GM18951 (cell line): Measurements from ENCODE around the gene GALNT4.

Experiments
- POLR2A ChIP-seq: IDR thresholded peaks from 4 replicates; pipeline ENCODE4 v1.6.1; 2011; ENCODE audit warnings: mild to moderate bottlenecking; ENCODE audit not compliant: insufficient read length, insufficient read depth; ENCODE audit errors: extremely low read depth
- in situ Hi-C: fragments of 300-500 bp; cut with MboI; formaldehyde crosslinking; loops from one replicate; pipeline ENCODE4 v1.12.0; 2022; ENCODE audit warnings: low sequenced_read_pairs, mixed read lengths, inconsistent platforms; ENCODE audit not compliant: unreplicated experiment

Gene GALNT4

DNA sequence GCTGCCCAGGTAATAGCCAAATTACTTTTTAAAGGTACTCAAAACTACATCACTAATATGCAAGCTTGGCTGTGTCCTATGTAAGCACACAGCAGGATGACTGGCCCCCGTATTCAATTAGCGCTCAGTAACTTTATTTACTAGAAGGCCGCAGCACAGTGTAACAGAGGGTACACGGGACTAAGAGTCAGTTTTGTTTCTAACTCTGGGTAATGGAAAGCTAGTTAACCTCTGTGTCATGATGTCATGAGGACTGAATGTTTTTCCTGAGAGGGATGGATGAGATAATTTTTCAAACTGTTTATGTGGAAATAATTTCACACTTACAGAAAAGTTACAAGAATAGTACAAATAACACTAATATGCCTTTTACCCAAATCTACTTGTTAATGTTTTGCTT lies 27.1 kb downstream of the GALNT4 start:
- TF ChIP-seq POLR2A, result no peak
- in situ Hi-C loops, result no loop called here

DNA sequence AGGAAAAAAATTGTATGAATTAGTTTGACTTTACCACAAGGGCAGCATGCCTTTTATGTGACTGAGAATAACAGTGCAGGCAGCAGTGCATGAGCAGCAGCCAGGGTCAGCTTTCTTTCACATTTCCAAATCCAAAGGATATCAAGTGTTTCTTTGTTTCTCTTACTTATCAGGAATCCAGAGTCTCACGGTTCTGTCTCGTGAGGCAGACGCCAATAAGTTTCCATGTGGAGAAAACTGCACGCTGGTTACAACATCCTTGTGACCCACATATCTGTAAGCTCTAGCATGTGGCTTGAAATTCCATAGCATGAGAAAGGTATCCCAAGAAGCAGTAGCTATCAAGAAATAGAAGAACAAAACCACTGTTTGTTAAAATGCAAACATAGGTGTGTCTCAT lies 27.6 kb downstream of the GALNT4 start:
- in situ Hi-C loops, result no loop called here
- no peak for TF ChIP-seq POLR2A

DNA sequence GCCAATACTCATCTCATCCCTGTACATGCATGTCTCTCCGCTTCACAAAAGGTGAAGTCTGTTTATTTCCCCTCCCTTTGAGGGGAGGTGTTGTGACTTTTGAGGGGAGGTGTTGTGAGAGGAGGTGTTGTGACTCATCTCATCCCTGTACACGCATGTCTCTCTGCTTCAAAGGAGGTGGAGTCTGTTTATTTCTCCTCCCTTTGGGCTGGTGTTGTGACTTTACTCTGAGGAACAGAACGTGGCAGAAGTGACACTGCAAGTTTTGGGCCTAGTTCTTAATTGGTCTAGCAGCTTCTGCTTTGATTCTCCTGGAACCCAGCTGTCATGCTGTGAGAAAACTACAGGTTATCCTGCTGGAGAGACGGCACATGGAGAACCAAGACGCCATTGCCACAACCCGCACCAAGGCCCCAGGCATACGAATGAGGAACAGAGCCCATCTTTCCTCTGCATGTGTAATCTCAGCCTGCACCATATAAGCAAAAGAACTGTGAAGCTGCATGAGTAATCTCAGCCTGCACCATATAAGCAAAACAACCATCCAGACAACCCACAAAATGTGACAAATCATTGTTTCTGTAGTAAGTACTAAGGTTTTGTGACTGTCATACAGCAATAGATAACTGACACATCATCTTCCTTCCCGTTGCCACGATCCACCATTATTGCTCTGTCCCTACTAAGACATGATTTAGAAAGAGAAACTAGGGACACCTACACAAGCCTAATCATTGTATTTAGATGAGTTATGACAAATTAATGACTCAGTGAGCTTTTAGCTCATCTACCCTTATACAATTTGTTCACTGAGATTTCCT lies 30.0 kb downstream of the GALNT4 start:
- in situ Hi-C loops, result no loop called here
- no peak for TF ChIP-seq POLR2A

DNA sequence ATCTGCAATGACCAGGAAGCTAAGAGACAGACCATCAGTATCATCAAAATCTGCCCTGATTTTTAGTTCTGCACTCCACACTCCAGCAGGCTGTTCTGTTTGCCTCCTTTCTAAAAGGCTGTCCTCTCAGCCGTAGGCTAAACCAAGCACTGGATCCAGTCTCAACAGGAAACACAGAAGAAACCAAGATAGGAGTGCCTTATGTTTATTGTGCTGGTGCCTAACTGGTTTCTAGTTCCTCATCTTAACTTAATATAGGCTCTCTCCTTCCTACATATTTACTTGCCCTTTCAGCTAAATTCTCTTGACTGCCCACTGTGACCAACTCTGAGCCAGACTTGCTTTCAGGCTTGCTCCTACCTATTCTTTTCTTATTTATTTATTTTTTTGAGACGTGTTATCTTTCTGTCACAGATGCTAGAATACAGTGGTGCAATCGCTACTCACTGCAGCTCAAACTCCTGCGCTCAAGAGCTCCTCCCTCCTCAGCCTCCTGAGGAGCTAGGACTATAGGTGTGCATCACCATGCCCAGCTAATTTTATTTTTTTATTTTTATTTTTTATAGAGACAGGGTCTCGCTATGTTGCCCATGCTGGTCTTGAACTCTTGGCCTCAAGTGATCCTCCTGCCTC lies 30.8 kb downstream of the GALNT4 start:
- no peak for TF ChIP-seq POLR2A
- in situ Hi-C loops, result no loop called here

DNA sequence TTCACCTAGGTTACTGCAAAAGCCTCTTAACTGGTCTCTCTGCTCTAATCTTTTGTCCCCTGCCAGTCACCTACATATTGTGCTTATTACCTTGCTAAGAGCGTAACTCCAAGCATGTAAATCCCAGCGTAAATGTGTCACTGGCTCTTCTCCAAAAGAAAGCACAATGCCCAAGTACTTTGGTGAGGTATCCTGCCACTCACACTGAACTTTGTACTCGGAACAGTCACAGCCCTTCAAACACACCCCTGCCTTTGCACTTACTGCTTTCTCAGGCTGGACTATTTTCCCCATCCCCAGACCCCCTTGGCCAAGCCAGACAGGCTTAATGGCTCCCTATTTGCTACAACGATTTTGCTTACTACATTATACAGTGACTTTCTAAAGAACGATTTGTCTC lies 31.7 kb downstream of the GALNT4 start:
- no peak for TF ChIP-seq POLR2A
- in situ Hi-C loops, result no loop called here

DNA sequence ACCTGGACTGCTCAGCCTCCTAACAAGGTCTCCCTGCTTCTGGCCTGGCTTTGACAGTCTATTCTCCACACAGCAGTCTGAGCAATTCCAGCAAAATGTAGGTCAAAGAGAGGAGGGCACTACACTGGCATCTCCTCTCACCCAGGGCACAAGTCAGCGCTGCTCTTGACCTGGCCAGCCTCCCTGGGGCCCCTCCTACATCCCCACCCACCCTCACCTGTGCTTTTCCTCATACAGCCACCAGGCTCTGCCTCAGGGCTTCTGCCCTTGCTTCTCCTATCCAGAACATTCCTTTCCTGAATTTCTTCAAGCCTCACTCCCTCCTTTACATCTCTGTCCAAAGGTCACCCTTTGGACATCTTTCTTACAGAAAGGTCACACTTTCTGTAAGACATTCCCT lies 33.7 kb downstream of the GALNT4 start:
- TF ChIP-seq POLR2A, result no peak
- in situ Hi-C loops, result no loop called here

DNA sequence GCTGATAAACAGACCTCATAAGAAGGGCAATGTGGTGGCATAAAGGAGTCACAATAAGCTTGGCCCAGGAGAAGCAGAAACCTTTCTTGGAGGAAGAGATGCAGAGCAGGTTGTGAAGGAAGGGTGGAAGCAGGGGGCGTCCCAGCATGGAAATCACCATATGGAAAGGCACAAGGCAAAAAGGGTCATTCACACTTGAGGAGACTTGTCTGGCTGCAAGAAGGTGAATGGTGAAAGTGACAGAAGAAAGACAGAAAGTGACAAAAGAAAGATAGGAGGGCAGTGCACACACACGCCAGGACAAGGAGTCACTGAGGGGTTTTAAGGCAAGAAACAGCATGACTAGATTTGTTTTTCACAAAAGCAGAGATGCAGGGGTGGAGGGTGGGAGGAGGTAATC lies 38.3 kb downstream of the GALNT4 start:
- no peak for TF ChIP-seq POLR2A

DNA sequence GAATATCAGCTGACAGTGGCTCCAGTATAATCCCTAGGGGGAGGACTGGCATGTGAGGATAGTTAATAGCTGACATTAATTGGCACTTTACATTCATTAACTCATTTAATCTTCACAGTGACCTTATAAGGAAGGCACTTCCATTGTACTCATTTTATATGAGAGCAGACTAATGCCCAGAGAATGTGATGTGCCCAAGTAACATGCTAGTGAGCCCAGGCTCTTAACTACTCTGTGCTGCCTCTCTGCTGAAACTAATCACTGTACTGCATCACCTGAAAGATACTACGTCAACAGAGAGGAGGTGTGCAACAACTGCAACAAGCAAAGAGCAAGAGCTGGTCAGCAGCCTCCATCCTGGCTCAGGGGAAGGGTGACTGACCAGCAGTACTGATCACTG lies 40.1 kb downstream of the GALNT4 start:
- TF ChIP-seq POLR2A, result no peak
- in situ Hi-C loops, result no loop called here

More for the DNA sequence above, 38.3 kb downstream of the GALNT4 start:
- in situ Hi-C loops, result no loop called here

DNA sequence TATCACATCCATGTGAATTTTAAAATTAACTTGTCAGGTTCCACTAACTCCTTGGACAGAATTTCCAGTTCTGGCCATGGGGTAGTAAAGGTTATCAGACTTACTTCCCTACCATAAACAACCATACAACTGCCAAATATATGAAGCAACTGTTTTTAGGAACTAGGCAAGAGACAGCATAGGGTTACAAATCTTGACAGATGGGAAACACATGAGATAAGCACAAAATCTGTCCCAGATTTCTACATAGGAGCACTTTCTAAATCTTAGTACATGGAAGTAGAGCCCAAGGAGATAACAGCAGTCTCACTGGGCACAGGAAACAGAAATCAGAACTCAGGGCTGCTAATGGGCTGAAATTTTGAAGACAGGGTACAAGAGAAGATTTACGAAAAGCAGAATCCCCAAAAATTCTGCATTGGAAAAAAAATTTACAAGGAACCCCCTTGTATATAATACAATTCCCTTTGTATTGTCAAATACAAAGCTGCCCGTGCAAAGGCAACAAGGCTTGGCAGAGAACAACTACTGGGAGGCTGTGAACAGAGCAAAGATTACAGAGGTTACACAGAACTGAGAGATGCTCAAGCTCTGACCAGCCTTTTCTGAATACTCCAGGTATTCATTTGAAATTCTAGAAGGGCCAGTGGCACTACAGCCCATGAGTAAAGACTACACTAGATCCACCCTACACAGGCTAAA lies 43.2 kb downstream of the GALNT4 start:
- no peak for TF ChIP-seq POLR2A
- in situ Hi-C loops, result no loop called here

DNA sequence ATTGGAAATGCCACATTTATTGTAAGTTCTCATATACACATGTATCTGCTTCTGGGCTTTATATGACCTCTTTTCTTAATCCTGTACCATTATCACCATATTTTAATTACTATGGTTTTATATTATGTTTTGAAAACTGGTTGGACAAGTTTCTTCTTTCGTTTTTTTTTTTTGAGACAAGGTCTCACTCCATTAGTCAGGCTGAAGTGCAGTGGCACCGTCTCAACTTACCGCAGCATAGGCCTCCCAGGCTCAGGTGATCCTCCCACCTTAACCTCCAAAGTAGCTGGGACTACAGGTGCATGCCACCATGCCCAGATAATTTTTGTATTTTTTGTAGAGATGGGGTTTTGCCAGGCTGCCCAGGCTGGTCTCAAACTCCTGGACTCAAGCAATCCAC lies 44.6 kb downstream of the GALNT4 start:
- in situ Hi-C loops, result loop anchor here (10.0 kb wide), 1 partner anchor 45 kb away; the partner anchor contains the start of genes GALNT4 and POC1B
- TF ChIP-seq POLR2A, result no peak

DNA sequence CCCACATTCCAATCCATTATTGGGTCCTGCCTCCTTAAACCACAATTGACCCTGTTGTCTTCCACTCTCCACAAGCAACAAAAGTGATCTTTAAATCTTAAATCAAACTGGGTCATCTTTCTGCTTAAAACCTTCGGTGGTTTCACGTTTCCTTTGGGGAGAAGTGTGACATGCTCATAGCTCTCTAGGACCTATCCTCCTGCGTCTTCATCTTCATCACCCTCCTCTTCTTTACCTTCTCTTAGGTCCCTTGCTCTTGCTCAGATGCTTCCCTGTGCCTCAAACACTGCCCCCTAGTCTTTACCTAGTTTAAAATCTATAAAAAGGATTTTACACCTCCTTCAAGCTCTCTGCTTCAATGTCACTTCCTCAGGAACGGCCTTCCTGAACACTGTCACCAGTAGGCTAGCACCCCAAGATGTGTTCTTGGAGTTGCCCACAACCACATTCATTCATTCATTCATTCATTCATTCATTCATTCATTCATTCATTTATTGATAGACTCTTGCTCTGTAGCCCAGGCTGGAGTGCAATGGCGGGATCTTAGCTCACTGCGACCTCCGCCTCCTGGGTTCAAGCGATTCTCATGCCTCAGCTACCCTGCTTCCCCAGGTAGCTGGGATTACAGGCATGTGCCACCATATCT lies 46.8 kb downstream of the GALNT4 start:
- in situ Hi-C loops, result loop anchor here (10.0 kb wide), 1 partner anchor 47 kb away; the partner anchor contains the start of genes GALNT4 and POC1B
- no peak for TF ChIP-seq POLR2A

DNA sequence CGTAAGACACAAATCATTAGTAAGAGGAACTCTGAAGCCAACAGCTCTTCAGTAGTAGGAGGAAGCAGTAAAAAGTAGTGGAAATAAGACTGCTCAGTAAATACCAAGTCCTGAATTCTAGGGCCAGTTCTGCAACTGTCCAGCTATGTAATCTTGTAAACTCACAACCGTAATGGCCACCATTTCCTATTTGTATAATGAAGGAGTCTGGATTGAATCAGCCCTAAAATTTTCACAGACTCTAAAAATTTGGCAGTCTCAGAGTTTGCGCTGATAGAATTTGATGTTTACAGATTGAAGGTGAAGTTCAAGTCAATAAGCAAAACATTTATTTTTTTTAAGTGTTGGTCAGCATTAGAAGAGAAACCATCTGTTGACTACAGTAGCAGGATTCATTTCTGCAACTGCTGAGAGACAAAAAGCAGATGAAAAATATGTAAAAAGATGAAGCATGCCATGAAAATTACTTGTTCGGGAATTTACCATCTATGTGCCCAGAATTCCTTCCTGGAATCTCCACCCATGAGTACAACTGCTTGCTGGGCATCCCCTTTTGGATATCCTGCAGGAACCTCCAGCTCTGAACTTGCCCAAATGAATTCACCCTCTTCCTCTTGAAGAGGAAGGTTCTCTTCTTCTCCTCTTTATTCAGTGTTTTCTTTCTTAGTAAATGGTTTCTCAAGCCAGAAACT lies 47.5 kb downstream of the GALNT4 start:
- TF ChIP-seq POLR2A, result no peak
- in situ Hi-C loops, result loop anchor here (10.0 kb wide), 1 partner anchor 48 kb away; the partner anchor contains the start of genes GALNT4 and POC1B

DNA sequence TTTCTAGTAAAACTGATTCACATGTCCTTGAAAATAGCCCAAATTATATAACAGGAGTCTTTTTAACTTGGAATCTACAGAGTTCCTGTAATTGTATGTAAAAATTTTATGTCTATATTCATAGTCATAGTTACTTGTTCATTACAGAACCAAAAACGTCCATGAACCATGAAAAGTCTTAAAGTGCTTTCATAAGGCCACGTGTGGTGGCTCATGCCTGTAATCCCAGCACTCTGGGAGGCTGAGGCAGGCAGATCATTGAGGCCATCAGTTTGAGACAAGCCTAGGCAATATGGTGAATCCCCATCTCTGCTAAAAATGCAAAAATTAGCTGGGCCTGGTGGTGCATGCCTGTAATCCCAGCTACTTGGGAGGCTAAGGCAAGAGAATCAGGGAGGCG lies 48.4 kb downstream of the GALNT4 start:
- no peak for TF ChIP-seq POLR2A
- in situ Hi-C loops, result loop anchor here (10.0 kb wide), 1 partner anchor 49 kb away; the partner anchor contains the start of genes GALNT4 and POC1B
